HG02759 (cell line): ENCODE data around the gene IL22RA2.
"Not testable (repeated sequence)": the region's sequence is repeated elsewhere in the genome, so short reads cannot be mapped to it uniquely, and the experiment has no call there.

ENCODE experiments used
- ATAC-seq: cut with Tn5 transposase; IDR thresholded peaks from one replicate; pipeline ENCODE4 v1.9.1; 2021; ENCODE audit warnings: mild to moderate bottlenecking, moderate library complexity; ENCODE audit not compliant: unreplicated experiment

The IL22RA2 gene

GRCh38 chr6:137126875-137127485, 46.5 kb downstream of the IL22RA2 start:
- no peak for ATAC-seq

- no peak for ATAC-seq
Observed at GRCh38 chr6:137123078-137123477, 50.4 kb downstream of the IL22RA2 start.

DNA sequence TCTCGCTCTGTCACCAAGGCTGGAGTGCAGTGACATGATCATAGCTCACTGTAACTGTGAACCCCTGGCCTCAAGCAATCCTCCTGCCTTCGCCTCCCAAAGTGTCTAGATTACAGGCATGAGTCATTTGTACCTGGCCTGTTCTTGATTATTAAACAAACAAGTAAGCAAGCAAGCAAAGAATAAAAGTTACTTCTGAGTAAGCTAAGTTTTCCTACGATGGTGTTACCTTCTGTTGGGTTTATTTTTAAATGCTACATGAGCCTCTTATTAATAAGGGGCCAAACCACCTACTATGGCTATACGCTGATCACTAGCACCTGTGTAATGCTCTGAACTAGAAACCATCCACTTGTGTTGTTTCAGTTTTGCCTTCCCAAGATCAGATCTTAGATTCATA, 50.8 kb downstream of the IL22RA2 start:
- ATAC-seq, result peak; percentile 47

DNA sequence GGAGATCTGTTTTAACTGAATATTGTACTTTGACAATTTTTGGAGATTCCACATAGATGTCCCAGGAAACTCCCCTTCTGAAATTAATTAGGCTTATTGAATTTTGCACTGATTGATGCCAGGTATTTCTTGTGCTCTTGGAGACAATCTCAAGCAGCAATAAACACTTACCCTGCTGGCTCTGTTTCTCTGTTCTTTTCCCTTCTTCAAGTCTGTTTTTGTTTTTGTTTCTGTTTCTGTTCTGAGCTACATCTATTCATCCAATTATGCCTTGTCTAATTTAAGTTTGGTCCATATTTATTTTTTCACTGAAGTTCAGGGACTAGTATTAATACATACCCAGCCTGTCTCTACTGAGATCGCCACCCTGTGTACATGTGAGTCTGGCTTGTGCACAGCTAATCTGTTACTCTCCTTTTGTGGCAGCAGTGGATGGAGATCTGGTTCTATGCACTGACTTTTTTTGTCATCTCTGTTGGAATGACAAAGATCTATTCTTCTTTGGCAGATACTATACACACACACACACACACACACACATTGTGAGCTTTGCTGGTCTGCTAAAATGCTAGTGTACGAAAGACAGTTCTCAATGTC, 51.9 kb downstream of the IL22RA2 start:
- no peak for ATAC-seq

GRCh38 chr6:137120748-137121147, 52.7 kb downstream of the IL22RA2 start:
- no peak for ATAC-seq

- ATAC-seq, result no peak
Observed at GRCh38 chr6:137119196-137120104, 54.0 kb downstream of the IL22RA2 start.

- no peak for ATAC-seq
Observed at GRCh38 chr6:137117581-137117980, 55.9 kb downstream of the IL22RA2 start.

GRCh38 chr6:137116807-137117206, 56.6 kb downstream of the IL22RA2 start:
- ATAC-seq, result no peak

DNA sequence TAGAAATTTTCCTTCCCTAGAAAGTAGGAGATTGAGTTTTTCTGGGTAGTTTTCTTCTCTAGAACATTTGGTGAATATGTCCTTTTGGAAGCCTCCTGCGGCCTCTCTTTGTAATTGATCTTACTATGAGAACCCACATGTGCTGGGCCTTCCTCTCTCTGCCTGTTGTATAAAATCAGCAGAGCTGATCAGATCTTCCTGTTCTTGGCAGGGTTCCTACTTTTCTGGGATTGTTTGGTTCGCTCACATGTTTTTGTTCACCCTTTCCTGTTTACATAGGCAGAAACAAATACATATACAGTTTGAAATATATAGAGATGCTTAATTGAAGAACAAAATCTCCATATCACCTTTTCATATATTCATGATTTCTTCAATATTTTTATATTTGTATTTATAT, 57.8 kb downstream of the IL22RA2 start:
- ATAC-seq, result no peak

DNA sequence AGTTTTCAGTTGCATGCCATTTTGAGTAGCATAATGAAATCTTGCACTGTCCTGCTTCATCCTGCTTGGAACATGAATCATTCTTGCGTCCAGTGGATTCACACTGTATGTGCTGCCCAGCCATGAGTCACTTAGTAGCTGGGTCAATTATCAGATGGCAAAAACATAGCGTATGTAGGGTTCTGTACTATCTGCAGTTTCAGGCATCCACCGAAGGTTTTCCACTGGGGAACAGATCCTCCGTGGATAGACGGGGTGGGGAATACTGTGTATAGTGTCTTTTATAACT, 61.4 kb downstream of the IL22RA2 start:
- no peak for ATAC-seq

- ATAC-seq, result no peak
Observed at GRCh38 chr6:137111296-137112066, 62.0 kb downstream of the IL22RA2 start.

DNA sequence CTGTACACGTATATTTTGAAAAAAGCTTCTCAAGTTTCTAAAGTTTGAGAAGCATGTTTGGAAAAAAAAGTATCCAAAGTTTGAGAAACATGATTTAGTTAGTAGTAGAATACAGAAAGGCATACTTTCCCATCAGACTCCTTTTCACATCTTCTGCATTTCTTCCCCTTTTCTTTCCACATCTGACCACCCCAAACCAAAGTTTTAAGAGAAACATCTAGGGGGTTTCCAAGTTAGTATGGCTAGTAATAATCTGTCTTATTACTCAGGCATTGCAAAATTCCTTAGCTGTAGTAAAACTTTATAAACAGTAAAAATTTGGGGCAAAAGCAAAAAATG, 65.7 kb downstream of the IL22RA2 start:
- no peak for ATAC-seq

GRCh38 chr6:137107047-137107766, 66.2 kb downstream of the IL22RA2 start:
- ATAC-seq, result not testable (repeated sequence)

GRCh38 chr6:137106183-137106582, 67.3 kb downstream of the IL22RA2 start:
- ATAC-seq, result no peak

DNA sequence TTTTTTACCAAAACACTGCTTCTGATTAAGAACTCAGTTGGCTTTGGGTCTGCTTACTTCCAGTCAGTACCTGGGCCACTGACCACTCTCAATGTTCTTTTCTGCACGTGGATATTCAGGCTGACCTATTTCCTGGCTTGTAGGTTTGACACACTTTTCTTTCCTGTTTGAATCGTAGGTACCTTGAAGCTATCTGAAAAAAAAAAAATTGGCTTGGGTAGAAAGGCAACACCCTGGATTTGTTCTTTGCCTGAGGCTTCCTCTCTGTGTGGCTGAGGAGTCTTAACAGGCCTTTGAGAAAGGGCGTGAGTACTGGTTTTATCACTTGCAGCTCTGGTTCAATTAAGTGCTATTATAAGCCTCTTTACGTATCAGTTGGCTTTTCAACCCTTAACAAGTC, 68.1 kb downstream of the IL22RA2 start:
- no peak for ATAC-seq

DNA sequence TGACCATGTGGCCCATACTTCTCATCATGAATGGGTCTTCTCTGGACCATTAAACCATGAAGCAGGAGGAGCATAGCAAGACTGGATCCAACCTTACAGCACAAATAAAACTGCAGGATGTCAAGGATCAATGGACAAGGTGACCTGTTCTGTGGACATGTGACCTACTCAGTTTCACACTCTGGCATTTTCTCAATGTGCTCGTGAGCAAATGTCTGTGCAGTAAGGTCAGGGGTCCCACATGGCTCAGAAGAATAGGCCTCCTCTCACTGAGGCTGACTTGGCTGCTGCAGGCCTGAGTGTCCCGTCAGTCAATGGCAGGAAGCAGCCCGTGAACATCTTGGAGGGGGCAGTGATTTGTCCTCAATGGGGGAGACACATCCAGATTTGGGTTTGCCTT, 68.5 kb downstream of the IL22RA2 start:
- no peak for ATAC-seq

GRCh38 chr6:137102851-137103492, 70.5 kb downstream of the IL22RA2 start:
- ATAC-seq, result peak; percentile 86

DNA sequence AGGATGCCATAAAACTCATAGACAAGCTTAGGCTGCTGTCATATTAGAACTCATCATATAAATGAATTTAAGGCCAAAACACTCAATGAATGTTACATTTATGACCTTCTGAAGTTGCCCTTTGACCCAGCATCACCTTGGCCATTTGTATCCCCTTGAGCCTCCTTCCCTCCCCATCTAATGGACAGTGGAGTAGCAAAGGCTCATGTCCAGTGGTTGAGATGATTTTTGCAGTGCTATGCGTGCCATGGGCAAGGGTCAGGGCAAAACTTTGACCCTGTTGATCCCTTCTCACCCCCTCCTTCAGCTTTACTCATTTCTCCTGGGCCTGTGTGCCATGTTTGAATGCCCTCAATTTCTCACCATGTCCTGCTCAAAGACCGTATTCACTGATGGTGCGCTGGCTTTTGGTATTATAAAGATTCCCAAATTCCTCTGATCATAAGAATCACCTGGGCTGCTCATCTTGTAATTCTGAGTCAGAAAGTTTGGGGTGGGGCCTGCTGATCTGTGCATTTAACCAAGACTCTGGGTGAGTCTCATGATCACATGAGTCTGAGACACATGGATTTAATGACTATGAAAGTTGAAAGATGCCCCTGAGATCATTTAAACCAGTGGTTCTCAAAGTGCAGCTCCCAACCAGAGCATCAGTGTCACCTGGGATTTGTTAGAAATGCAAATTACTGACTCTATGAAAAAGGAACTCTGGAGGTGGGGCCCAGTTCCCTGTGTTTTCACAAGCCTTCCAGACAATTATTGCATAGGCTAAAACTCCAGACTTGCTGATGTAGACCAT, 71.2 kb downstream of the IL22RA2 start:
- ATAC-seq, result peak; percentile 33

DNA sequence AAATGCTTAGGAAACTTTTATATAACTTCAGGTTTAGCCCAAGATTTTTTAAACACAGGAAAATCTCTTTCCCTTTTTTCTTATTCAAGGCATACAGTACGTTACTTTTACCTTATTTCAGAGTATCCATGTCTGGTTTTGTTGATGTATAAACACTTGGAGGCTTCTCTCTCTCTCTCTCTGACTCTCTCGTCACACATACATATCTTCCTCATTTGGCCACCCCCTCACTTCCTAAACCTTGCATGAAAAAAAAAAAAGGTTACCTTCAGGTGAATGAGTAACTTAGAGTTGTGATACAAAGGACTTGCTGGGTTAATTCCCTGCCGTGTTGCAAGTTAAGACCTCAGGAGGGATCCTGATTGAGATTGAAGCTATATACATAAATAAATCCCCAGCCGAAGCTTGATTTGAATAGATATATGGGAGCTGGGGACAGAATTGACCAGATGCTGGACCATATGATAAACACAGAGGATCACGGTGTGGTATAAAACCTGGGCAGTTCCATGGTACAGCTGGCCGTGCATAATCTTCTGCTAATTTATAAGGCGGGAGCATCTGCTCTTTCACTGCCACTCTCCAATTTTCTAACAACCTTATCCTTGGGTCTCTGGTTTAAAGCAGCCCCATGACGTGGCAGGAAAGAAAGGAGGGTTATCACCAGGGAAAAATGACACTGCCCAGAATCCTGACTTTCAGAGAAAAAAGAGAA, 73.6 kb downstream of the IL22RA2 start:
- peak; percentile 20 for ATAC-seq
